HG02970 (cell line): ENCODE data around the gene EMILIN1.
"Not testable (repeated sequence)": the region's sequence is repeated elsewhere in the genome, so short reads cannot be mapped to it uniquely, and the experiment has no call there.

Experiments used
- ATAC-seq: cut with Tn5 transposase; IDR thresholded peaks from one replicate; pipeline ENCODE4 v1.9.1; 2021; ENCODE audit warnings: mild to moderate bottlenecking, moderate library complexity, moderate number of reproducible peaks; ENCODE audit not compliant: unreplicated experiment, low FRiP score

EMILIN1 gene

GRCh38 chr2:27118525-27119329 is 40.3 kb downstream of the EMILIN1 start, which contains the start of gene CGREF1:
Gene CGREF1, minus strand, starts transcription at chr2:27119128. Its CDS starts 14,762 bp downstream, at chr2:27104366.
- no peak for ATAC-seq

GRCh38 chr2:27119330-27119670 is 40.9 kb downstream of the EMILIN1 start:
- ATAC-seq: not testable (repeated sequence)

- no peak for ATAC-seq
Observed at GRCh38 chr2:27121906-27122305, 43.5 kb downstream of the EMILIN1 start.

- no peak for ATAC-seq
Observed at GRCh38 chr2:27122791-27123190, 44.4 kb downstream of the EMILIN1 start.

- no peak for ATAC-seq
Observed at GRCh38 chr2:27123302-27124150, 45.1 kb downstream of the EMILIN1 start, which contains the start of gene ABHD1. Gene ABHD1, plus strand, starts transcription at chr2:27123815. Its CDS starts 134 bp downstream, at chr2:27123949.

GRCh38 chr2:27125104-27125503 is 46.7 kb downstream of the EMILIN1 start:
- no peak for ATAC-seq

- no peak for ATAC-seq
Observed at GRCh38 chr2:27126252-27126710, 47.9 kb downstream of the EMILIN1 start.

GRCh38 chr2:27127883-27128667 is 49.7 kb downstream of the EMILIN1 start:
- no peak for ATAC-seq

GRCh38 chr2:27128668-27129571 is 50.5 kb downstream of the EMILIN1 start:
- ATAC-seq: no peak

- no peak for ATAC-seq
Observed at GRCh38 chr2:27130396-27130795, 52.0 kb downstream of the EMILIN1 start.

- no peak for ATAC-seq
Observed at GRCh38 chr2:27131429-27131828, 53.0 kb downstream of the EMILIN1 start.

GRCh38 chr2:27133195-27133875 is 54.9 kb downstream of the EMILIN1 start:
- ATAC-seq: no peak

GRCh38 chr2:27133905-27134780 is 55.7 kb downstream of the EMILIN1 start, which contains the start of gene PREB:
Gene PREB, minus strand, starts transcription at chr2:27134636. Its CDS starts 215 bp downstream, at chr2:27134421.
- peak; percentile 88 for ATAC-seq

- no peak for ATAC-seq
Observed at GRCh38 chr2:27134781-27135477, 56.5 kb downstream of the EMILIN1 start.

GRCh38 chr2:27135478-27135955 is 57.1 kb downstream of the EMILIN1 start:
- no peak for ATAC-seq
